ENCODE data around the gene PTPN5.

- TF ChIP-seq FOXM1 (IDR thresholded peaks at IDR 0.05; ENCODE audit: borderline replicate concordance): no peak
- TF ChIP-seq SUZ12 (IDR thresholded peaks at IDR 0.05): no peak
- no peak for TF ChIP-seq ZNF384 (IDR thresholded peaks at IDR 0.05)
- no peak for TF ChIP-seq SP1 (IDR thresholded peaks at IDR 0.05)
Measured at GRCh38 chr11:18794956-18795355, 3.4 kb upstream of the PTPN5 start.

Data from HEK293T (cell line).